Measurements from ENCODE around the gene TEX11.

DNA sequence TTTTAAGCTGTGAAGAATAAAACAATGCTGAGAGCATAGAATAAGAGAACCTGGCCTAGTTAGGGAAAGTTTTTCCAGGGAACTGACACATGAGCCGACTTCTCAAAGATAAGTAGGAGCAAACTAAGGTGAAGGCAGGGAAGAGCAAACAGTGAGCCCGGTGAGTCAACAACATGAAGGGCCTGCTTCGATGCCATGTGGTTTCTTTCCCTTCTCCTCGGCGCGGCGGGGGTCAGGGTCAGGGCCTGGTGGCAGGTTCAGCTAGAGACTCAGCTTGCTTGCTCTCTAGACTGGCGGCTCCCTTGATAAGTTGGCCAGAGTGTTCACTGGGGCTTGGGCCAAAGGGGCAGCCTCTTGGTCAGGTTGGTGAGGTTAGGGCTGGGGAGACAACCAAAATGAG lies 382.8 kb downstream of the TEX11 start:
- TF ChIP-seq, protein P1, sequence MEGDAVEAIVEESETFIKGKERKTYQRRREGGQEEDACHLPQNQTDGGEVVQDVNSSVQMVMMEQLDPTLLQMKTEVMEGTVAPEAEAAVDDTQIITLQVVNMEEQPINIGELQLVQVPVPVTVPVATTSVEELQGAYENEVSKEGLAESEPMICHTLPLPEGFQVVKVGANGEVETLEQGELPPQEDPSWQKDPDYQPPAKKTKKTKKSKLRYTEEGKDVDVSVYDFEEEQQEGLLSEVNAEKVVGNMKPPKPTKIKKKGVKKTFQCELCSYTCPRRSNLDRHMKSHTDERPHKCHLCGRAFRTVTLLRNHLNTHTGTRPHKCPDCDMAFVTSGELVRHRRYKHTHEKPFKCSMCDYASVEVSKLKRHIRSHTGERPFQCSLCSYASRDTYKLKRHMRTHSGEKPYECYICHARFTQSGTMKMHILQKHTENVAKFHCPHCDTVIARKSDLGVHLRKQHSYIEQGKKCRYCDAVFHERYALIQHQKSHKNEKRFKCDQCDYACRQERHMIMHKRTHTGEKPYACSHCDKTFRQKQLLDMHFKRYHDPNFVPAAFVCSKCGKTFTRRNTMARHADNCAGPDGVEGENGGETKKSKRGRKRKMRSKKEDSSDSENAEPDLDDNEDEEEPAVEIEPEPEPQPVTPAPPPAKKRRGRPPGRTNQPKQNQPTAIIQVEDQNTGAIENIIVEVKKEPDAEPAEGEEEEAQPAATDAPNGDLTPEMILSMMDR (IDR thresholded peaks at IDR 0.05): no peak
- no peak for TF ChIP-seq POLR2A (IDR thresholded peaks at IDR 0.05)
